HCT116 (cell line): ENCODE data around the gene DOK6. TPM values are rescaled to one million over a fixed set of nuclear protein-coding genes. Genes with fewer than 3 reads are reported as not detected.

Experiments used
- ATAC-seq: fragments of 200-7000 bp; cut with Tn5 transposase; 2 replicates; pipeline ENCODE4 v1.9.1; 2020; ENCODE audit warnings: mild to moderate bottlenecking, moderate library complexity
- BruUV-seq: library from RNA; stranded (reverse); fragments of 400-500 nt; replicated peaks from 2 replicates; lab custom pipeline; 2021; lab: Mats Ljungman, UMichigan
- CTCF ChIA-PET: fragments of 300-600 bp; sonication (Branson Sonifier 250); formaldehyde crosslinking; loops from one replicate; lab custom pipeline; 2021; ENCODE audit warnings: antibody characterized with exemption; lab: Charles Lee
- POLR2A ChIA-PET: fragments of 300-600, 350-600 bp; sonication (Branson Sonifier 250); formaldehyde crosslinking; loops from one replicate; lab custom pipeline; 2021; ENCODE audit warnings: antibody characterized with exemption; lab: Charles Lee
- RAD21 ChIA-PET, 2 experiments: fragments of 300-600 bp; sonication (Branson Sonifier 250); formaldehyde crosslinking; loops; one replicate each; lab custom pipeline; 2023; ENCODE audit warnings: low total read pairs in 2 of 2; ENCODE audit not compliant: uncharacterized antibody in 2 of 2, unreplicated experiment in 2 of 2, low non-redundant PET in 1 of 2; lab: Charles Lee
- DNase-seq: peaks from one replicate; pipeline ENCODE4 v3.0.0-alpha.2; 2010; ENCODE audit warnings: low read depth, low spot score
- H2AFZ ChIP-seq: fragments of 200-600 bp; shearing (Covaris generic), sonication (generic); 2 replicates; pipeline ENCODE4 v1.6.1; 2017; ENCODE audit warnings: low read depth, mixed run types, mixed read lengths, antibody characterized with exemption, low read length; ENCODE audit not compliant: poor library complexity, severe bottlenecking
- H3K27ac ChIP-seq: 2 replicates; pipeline ENCODE4 v1.5.1; 2012; ENCODE audit warnings: low read depth, low read length
- H3K27me3 ChIP-seq: fragments of 200-600 bp; sonication (generic); 2 replicates; pipeline ENCODE4 v1.6.1; 2016; ENCODE audit warnings: mixed run types, low read length, mixed read lengths; ENCODE audit not compliant: insufficient read depth
- H3K36me3 ChIP-seq, 2 experiments: fragments of 200-500 bp in 1 of 2; fragments of 200-600 bp in 1 of 2; sonication (Bioruptor generic) in 1 of 2; sonication (generic) in 1 of 2; 2 replicates each; pipeline versions ENCODE4 v1.5.1 to v1.6.1; 2014 to 2016; ENCODE audit warnings: low read length in 2 of 2, inconsistent platforms in 1 of 2, mixed read lengths in 1 of 2, mixed run types in 1 of 2; ENCODE audit not compliant: insufficient read depth in 2 of 2, control insufficient read depth in 1 of 2
- H3K4me1 ChIP-seq, 2 experiments: fragments of 200-600 bp in 1 of 2; sonication (generic) in 1 of 2; 2 replicates each; pipeline versions ENCODE4 v1.5.1 to v1.6.1; 2012 to 2017; ENCODE audit warnings: low read length in 2 of 2, inconsistent platforms in 1 of 2, mild to moderate bottlenecking in 1 of 2, mixed read lengths in 1 of 2, mixed run types in 1 of 2, moderate library complexity in 1 of 2; ENCODE audit not compliant: insufficient read depth in 2 of 2, control insufficient read depth in 1 of 2
- H3K4me2 ChIP-seq: fragments of 200-600 bp; sonication (generic); 2 replicates; pipeline ENCODE4 v1.6.1; 2017; ENCODE audit warnings: mixed run types, low read length, mixed read lengths
- H3K4me3 ChIP-seq, 2 experiments: fragments of 200-600 bp in 1 of 2; sonication (generic) in 1 of 2; replicated peaks in 1 of 2; 2 replicates each; pipeline ENCODE4 v1.5.1; 2011 to 2016; ENCODE audit warnings: low read length in 2 of 2, control low read depth in 1 of 2, low read depth in 1 of 2, mild to moderate bottlenecking in 1 of 2, mixed read lengths in 1 of 2, mixed run types in 1 of 2
- H3K79me2 ChIP-seq: fragments of 200-600 bp; sonication (generic); 2 replicates; pipeline ENCODE4 v1.6.1; 2017; ENCODE audit warnings: mild to moderate bottlenecking, mixed run types, low read length, moderate library complexity, mixed read lengths; ENCODE audit not compliant: insufficient read depth
- H3K9ac ChIP-seq: fragments of 200-600 bp; sonication (generic); 2 replicates; pipeline ENCODE4 v1.6.1; 2016; ENCODE audit warnings: low read length, mixed read lengths
- H3K9me2 ChIP-seq: fragments of 200-600 bp; sonication (generic), shearing (Covaris generic); 2 replicates; pipeline ENCODE4 v1.6.1; 2017; ENCODE audit warnings: mixed run types, mild to moderate bottlenecking, moderate library complexity; ENCODE audit not compliant: insufficient read depth
- H3K9me3 ChIP-seq, 2 experiments: fragments of 200-500 bp in 1 of 2; fragments of 200-600 bp in 1 of 2; sonication (Bioruptor generic) in 1 of 2; sonication (generic) in 1 of 2; 2 replicates each; pipeline ENCODE4 v1.6.1; 2014 to 2017; ENCODE audit warnings: low read length in 2 of 2, mixed read lengths in 2 of 2, inconsistent platforms in 1 of 2, low read depth in 1 of 2, mild to moderate bottlenecking in 1 of 2, mixed run types in 1 of 2, moderate library complexity in 1 of 2; ENCODE audit not compliant: control insufficient read depth in 1 of 2, insufficient read depth in 1 of 2
- H4K20me1 ChIP-seq: fragments of 200-600 bp; sonication (generic), shearing (Covaris generic); 2 replicates; pipeline ENCODE4 v1.6.1; 2017; ENCODE audit warnings: mixed run types, mild to moderate bottlenecking, moderate library complexity; ENCODE audit not compliant: insufficient read depth
- CTCF ChIP-seq, 3 experiments: fragments of 200-600 bp in 1 of 3; sonication (generic) in 1 of 3; IDR thresholded peaks in 2 of 3; conservative IDR thresholded peaks in 1 of 3; 2 replicates each; pipeline ENCODE4 v1.5.1; 2012 to 2017; ENCODE audit warnings: low read depth in 2 of 3, low read length in 2 of 3, antibody characterized with exemption in 1 of 3, borderline replicate concordance in 1 of 3, control low read depth in 1 of 3, mild to moderate bottlenecking in 1 of 3, mixed read lengths in 1 of 3, mixed run types in 1 of 3, moderate library complexity in 1 of 3; ENCODE audit not compliant: insufficient read depth in 1 of 3
- EGR1 ChIP-seq: IDR thresholded peaks from 2 replicates; pipeline ENCODE4 v1.6.1; 2012; ENCODE audit warnings: low read depth
- EZH2phosphoT487 ChIP-seq: fragments of 200-600 bp; IDR thresholded peaks from 2 replicates; pipeline ENCODE4 v1.6.1; 2018; ENCODE audit warnings: antibody characterized with exemption, borderline replicate concordance
- JUND ChIP-seq: IDR thresholded peaks from 2 replicates; pipeline ENCODE4 v1.6.1; 2012
- REST ChIP-seq: IDR thresholded peaks from 2 replicates; pipeline ENCODE4 v1.6.1; 2012; ENCODE audit warnings: low read depth
- SIN3A ChIP-seq: IDR thresholded peaks from 2 replicates; pipeline ENCODE4 v1.6.1; 2012; ENCODE audit warnings: low read depth
- SP1 ChIP-seq: IDR thresholded peaks from 2 replicates; pipeline ENCODE4 v1.6.1; 2012; ENCODE audit warnings: low read depth
- intact Hi-C: fragments of 100-400 bp; cut with micrococcal nuclease; formaldehyde crosslinking; loops from 2 replicates; pipeline ENCODE4 v1.10.0; 2022
- total RNA-seq: library from RNA; stranded (reverse); gene quantifications from one replicate; pipeline ENCODE4 v1.2.1, GENCODE V29; 2021; ENCODE audit not compliant: unreplicated experiment

Gene DOK6
- total RNA-seq, 1 experiment from 2014 or later = not detected

DNA sequence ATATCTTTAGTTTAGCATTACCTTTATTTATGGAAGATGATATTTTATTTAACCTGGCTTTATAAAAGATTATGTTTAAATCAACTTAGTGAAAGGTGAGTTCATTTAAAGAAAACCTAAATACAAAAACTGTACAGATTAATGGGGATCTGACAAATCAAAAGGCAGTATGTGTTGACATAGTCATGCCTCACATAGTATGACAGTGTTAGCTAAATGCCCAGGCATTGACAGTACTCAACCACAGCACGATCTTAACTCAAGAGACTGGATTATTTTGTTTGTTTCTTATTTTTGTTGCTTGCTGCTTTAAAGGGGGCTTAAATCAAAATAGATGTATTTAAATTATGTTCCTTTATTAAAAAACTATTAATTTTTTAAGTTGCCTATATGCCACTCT lies 7.8 kb downstream of the DOK6 start:
- BruUV-seq = no TSS peak
- no peaks in the 10 kb centered on the region for H3K9me3 ChIP-seq
- H3K4me2 ChIP-seq = no peak overlapping the region
- ATAC-seq (no peak), DNase-seq (no peak)
- intact Hi-C loops = no loop called here
- no peaks in the 10 kb centered on the region for H3K4me1 ChIP-seq
- no peaks in the 10 kb centered on the region for H3K9me2 ChIP-seq
- H3K27me3 ChIP-seq = no peaks in the 10 kb centered on the region
- H3K27ac ChIP-seq = no peak overlapping the region
- H3K79me2 ChIP-seq = no peaks in the 10 kb centered on the region
- POLR2A ChIA-PET = no interaction called here
- RAD21 ChIA-PET = no interaction called here
- H3K4me3 ChIP-seq = no peak overlapping the region
- H3K36me3 ChIP-seq = no peaks in the 10 kb centered on the region
- TF ChIP-seq EZH2phosphoT487 (no peak), REST (no peak), EGR1 (no peak), SP1 (no peak), JUND (no peak), SIN3A (no peak), CTCF (IDR thresholded peaks at IDR 0.05 in 2 of 3, conservative IDR thresholded peaks at IDR 0.05 in 1 of 3; ENCODE audit: borderline replicate concordance in 1 of 3, insufficient read depth in 1 of 3, low read depth in 2 of 3, low read length in 2 of 3) (no peak)
- no peak overlapping the region for H2AFZ ChIP-seq
- H3K9ac ChIP-seq = no peak overlapping the region
- CTCF ChIA-PET = no interaction called here
- no peaks in the 10 kb centered on the region for H4K20me1 ChIP-seq
